Measurements from ENCODE around the gene MPHOSPH8.

Gene MPHOSPH8

DNA sequence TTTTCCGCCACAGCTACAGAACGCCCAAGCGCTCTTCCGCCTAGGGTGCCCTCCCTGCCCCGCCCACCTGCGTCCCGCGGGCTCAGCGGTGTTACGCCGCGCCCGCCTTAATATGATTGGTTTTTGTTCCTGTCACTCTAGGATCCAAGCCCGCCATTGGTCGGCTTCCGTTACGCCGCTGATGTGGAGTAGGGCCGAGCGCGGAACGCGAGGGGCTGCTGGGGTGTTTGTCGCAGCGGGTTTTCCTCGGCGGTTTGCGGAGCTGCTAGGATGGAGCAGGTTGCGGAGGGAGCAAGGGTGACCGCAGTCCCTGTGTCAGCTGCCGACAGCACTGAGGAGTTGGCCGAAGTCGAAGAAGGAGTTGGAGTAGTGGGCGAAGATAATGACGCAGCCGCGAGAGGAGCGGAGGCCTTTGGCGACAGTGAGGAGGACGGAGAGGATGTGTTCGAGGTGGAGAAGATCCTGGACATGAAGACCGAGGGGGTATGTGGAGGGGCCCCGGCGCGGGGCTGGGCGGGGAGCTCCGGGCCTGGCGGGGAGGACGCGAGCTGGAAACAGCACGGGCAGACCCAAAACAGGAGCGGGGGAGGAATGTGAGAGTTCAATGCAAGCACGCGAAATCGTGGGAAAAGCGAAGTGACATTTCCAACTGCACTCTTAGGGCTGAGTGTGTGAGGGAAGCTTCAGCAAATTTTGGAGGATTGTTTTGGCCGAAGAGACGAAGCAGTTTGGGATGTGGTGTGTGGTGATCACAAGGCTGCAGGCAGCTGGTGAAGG, at the start of gene MPHOSPH8:
MPHOSPH8 (plus strand) TSS at position 181 of the 777 bp plus-strand sequence; CDS start at position 271, 90 bp downstream.
- peak; percentile 97 for DNase-seq (ENCODE audit: low spot score)

DNA sequence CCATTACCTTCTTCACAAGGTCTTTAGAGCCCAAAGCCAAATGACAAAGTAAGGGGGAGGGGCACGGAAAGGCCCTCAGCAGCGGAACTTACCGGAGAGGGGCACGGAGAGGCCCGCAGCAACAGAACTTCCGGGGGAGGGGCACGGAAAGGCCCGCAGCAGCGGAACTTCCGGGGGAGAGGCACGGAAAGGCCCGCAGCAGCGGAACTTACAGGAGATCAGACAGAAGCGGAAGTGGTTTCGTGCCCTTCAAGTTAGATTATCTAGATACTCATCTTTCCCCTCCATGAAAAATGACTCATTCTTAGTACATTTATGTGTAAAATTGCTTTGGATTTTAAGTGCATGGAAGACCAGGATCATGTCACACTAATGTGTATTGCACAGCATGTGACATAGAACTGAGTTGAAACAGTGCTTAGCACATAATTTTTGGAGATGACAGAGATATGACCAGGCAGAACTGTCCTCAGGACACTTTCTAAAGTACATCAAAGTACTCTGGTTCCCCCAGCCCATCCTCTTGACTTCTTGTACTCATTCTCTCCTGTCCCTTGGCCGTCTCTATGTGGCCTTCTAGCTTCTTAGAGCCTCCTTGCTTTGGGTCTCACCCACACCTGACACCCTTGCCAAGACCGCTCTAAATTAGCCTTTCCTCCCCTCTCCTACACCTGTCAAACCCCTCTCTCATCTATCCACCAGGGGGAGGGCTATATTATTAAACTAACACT, 46.4 kb upstream of the MPHOSPH8 start:
- no peak for DNase-seq (ENCODE audit: low spot score)

GRCh38 chr13:19587635-19588300, 45.7 kb upstream of the MPHOSPH8 start:
- DNase-seq (ENCODE audit: low spot score): peak; percentile 61

GRCh38 chr13:19589312-19589711, 44.1 kb upstream of the MPHOSPH8 start:
- no peak for DNase-seq (ENCODE audit: low spot score)

- DNase-seq (ENCODE audit: low spot score): no peak
Observed at GRCh38 chr13:19590423-19590822, 43.0 kb upstream of the MPHOSPH8 start.

DNA sequence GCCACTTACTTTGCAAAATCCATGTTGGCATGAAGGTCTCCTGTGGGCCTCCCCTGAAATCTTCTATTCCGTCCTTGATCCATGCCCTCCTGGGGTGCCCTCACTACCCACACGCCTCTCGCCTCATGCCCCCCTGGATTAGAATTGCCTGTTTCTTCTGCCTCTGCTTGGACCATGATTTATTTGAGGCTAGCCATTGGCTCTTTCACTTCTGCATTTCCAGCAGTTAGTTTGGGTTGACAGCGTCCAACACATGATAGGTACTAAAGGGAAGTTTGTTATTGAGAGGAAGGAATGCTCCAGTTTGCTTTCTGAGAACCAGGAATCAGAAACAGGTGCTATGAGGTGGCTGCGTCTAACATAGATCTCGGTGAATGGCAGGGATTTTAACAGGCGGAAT, 41.6 kb upstream of the MPHOSPH8 start:
- DNase-seq (ENCODE audit: low spot score): peak; percentile 31

GRCh38 chr13:19592657-19593180, 40.7 kb upstream of the MPHOSPH8 start:
- no peak for DNase-seq (ENCODE audit: low spot score)

- DNase-seq (ENCODE audit: low spot score): no peak
Observed at GRCh38 chr13:19596086-19596485, 37.4 kb upstream of the MPHOSPH8 start.

- DNase-seq (ENCODE audit: low spot score): no peak
Observed at GRCh38 chr13:19596960-19597361, 36.5 kb upstream of the MPHOSPH8 start.

DNA sequence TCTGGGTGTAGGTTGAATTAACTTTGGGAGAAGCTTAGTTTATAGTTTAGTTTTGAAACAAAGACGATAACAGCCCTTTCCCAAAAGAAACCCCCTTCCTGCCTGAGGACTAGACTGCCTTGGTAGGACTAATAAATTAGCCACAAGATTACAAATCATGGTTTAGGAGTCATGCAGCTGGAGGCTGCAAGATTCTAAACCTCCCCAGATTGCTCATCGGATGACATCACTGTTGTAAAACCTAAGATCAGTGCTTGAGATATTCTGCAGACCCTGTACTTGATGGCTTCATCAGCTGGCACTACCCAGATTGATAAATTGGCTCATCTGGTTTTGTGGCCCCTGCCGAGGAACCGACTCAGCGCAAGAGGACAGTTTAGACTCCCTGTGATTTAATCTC, 35.9 kb upstream of the MPHOSPH8 start:
- DNase-seq (ENCODE audit: low spot score): no peak

GRCh38 chr13:19601749-19602725, 31.4 kb upstream of the MPHOSPH8 start:
- no peak for DNase-seq (ENCODE audit: low spot score)

DNA sequence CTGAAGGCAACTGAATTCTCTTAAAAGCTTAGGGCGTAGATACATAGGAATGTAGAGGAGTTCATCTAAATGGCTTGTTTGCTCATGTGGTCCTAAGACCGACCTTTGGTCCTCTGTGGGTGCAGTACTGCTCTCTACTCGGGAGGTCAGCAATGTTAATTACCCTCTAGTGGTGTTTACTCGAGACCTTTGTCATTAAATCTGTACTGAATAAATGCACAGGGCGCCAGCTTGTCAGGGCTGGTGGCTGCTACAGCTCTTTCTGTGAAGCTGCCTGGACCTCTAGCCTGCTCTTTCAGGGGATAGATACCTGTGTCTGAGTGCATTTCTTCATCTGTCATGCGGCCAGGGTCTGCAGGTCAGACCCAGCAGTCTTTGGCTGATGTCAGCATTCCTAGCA, 29.2 kb upstream of the MPHOSPH8 start:
- no peak for DNase-seq (ENCODE audit: low spot score)

- no peak for DNase-seq (ENCODE audit: low spot score)
Observed at GRCh38 chr13:19605161-19605955, 28.1 kb upstream of the MPHOSPH8 start.

DNA sequence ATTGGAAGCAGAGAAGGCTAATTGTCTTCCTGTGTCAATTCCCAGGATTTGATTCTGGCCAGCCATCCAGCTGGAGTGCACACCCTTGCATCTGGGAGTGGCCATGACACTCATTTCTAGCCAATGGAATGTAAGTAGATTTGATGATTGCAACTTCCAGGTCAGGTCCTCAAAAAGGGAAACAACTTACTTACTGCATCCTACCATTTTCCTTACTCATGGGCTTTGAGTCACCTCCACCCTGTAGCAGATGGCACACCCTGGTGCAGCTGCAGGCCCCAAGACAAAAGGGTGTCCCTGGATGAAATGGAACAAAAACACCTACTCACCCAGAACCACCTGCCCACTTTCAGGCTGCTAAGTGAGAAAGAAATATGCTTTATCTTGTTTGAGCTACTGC, 27.3 kb upstream of the MPHOSPH8 start:
- DNase-seq (ENCODE audit: low spot score): peak; percentile 24

DNA sequence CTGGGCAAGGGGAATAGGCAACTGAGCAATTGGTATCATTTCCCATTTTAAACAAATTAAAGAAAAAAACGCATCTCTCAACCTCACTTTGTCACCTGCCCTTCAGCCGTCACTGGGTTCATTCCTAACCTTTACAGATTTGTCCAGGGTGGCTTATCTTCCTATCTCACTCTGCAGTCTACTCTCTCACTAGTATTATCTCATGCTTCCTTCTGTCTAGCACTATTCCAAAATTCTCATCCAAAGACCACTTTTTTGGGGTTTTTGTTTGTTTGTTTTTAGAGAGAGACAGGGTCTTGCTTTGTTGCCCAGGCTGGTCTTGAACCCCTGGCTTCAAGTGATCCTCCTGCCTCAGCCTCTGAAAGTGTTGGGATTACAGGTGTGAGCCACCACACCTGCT, 26.7 kb upstream of the MPHOSPH8 start:
- DNase-seq (ENCODE audit: low spot score): no peak

GRCh38 chr13:19607523-19608078, 25.9 kb upstream of the MPHOSPH8 start:
- DNase-seq (ENCODE audit: low spot score): no peak

DNA sequence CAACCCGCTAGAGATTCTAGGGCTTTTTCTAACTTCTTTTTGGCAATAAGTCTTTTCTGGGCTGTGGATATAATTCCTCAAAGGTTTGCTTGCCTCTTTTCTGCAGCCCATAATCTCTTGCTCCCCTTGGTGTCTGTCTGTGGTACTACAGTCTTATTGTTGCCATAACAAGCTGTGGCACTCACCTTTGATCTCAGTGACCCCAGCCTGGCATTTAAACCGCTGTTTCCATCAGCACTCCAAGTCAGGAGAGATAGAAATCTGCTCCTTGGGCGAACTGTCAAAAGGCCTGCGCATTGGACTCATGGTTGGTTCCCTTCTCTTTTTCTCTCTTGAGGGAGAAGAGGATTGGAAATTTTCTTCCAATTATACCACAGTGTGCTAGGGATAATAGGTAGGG, 14.5 kb upstream of the MPHOSPH8 start:
- DNase-seq (ENCODE audit: low spot score): no peak

- DNase-seq (ENCODE audit: low spot score): no peak
Observed at GRCh38 chr13:19622193-19622592, 11.3 kb upstream of the MPHOSPH8 start.

- no peak for DNase-seq (ENCODE audit: low spot score)
Observed at GRCh38 chr13:19624265-19624664, 9.2 kb upstream of the MPHOSPH8 start.

DNA sequence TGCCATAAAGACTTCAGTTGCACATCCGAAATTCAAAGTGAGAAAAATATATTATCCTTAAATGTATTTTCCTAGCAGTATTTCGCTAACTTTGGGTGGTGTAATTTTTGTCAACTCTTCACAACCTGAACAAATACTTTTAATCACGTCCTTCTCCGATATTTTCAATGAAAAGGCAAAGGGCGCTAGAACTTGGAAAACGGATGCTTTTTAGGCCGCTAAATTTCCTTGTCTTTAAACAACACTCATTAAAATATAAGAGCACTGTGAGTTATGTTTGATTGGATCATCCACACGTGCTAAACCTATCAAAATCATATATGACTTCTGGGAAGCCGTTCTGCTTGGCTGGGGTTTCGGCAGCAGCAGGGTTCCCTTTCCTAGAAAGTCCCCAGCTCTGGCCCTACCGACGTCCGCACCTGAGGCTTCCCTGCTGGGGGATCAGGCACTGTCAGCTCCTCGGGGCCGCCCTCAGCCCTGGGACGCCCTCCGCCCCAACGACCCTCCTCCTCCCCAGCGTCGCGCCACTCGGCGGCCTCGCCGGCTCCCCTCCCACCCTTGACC, 462 bp upstream of the MPHOSPH8 start:
- DNase-seq (ENCODE audit: low spot score): no peak

Data from Ammon's horn (tissue), 1 donor.